GM18867 (cell line): Measurements from ENCODE around the gene TMEM250.

Experiments used
- ATAC-seq: cut with Tn5 transposase; IDR thresholded peaks from one replicate; pipeline ENCODE4 v1.9.1; 2021; ENCODE audit warnings: mild to moderate bottlenecking, moderate library complexity; ENCODE audit not compliant: unreplicated experiment

TMEM250 gene

DNA sequence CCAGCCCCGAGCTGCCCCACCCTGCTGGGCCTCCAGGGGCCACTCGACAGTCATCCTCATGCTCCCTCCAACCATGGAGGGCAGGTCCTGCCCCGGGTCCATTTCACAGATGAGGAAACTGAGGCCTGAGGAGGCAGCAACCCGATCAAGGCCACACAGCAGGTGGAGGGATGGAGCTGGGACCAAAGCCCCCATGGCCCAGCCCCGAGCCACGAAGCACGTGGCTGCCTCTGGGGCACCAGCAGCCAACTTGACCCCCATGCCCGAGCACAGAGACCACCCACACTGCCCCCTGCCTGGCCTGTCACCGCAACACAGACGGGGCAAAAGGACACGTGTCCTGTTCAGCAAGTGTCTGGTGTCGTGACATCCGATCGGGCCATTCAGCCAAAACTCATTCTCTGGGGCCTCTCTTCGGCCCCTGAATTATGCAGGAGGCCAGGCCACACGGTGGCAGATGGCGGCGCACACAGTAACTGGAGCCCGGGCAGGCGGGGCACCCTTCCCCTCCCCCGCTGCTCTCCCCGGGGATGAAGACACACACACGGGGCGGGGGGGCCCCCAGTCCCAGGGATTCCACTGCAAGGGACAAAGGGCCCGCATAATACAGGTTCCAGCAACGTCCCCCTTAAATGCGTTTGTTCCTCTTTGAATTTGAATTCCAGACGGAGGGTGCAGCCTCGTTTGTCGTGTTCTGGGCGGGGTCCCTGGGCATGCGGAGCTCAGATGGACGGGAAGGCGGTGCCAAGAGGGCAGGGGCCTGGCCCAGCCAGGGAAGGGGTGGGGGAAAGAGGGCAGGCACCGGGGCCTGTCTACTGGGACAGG is 29.4 kb upstream of the TMEM250 start:
- ATAC-seq: no peak

DNA sequence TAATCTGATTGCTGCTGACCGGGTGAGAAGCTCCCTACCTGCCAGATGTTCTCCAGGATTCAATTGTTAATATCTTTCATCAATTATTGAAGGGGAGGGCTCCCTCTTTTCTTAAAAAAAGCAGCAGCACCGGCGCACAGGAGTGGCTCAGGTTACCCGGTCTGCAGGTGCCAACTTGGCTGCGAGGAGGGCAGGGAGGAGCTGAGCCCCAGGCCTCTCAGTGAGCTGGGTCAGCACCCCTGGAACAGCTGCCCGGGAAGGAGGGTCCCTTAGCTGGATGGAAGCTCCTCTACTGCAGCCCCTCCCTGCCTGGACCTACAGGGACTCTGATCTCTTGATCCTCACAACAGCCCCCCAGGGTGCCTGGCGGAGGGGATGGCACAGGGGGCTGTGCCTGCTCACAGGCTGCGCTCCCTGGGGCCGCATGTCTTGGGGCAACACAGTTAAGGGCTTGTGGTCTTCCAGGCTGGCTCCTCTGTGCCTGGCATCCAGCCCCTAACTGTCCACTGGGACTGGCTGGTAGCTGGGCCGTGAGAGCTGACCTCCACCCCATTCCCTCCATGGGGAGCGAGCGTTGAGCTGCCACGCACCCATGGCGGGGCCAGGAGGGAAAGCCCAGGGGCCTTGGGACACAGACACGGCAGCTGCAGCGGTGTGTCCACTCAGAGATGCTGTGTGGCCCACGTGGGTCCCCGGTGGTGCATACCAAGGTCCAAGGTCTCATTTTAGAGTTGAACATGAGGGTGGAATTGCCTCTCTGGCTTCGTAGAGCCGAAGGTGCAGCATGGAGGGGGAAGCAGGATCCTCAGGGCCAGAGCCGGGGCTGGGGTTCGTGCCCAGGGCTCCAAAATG is 28.6 kb upstream of the TMEM250 start:
- ATAC-seq: no peak

DNA sequence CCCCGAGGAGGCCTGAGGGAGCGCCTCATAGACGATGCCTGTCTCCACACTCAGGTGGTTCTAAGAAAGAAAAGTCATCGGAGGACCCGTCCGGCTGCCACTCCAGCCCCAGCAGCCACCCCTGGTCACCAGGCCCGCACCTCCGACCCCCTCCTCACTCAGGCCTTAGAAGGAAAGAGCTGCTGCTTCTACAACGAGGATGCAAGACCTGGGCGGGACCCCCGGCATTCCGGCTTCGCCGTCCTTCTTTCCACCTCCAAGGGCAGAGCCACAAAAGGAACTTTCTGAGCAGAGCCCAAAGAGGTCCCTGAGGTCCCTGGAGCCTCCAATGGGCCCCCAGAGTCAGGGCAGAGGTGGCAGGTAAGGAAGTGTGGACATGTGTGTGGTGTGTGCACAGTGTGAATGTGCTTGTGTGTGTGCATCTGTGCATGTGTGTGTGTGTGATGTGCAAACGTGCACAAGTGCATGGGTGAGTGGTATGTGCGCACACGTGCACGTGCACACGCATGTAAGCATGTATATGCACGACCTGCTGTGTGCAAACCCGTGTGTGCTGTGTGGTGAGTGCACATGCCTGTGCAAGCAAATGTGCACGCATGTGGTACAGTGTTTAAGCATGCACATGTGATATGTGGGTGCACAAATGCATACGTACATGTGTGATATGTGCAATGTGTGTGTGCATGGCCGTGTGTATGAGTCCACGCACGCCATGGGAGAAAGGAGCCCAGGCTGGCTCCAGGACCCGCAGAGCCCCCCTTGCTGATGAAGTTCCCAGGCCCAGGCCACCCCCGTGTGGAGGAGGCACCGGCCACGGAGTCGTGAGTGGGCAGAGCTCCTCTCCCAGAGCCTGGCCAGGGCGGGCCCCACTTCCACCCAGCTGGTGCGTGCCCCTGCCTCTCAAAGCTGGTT is 27.7 kb upstream of the TMEM250 start:
- no peak for ATAC-seq

DNA sequence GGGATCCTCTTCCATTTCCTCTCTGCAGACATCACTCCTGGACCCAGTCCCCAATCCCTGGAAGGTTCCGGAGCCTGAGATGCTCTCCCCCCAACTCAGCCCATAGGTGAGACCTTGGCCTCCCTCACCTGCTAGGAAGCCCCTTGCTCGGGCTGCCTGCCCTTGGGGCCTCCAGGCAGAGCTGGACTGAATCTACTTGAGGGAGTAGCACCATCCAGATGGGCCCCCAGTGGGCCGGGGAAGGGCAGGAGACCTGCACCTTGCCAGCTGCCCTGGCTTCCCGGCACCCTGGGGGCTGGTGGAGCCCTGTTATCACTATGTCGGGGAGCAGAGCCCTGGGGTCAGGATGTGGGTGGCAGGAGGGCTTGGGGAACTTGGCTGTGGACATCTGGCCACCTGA is 26.9 kb upstream of the TMEM250 start:
- no peak for ATAC-seq

DNA sequence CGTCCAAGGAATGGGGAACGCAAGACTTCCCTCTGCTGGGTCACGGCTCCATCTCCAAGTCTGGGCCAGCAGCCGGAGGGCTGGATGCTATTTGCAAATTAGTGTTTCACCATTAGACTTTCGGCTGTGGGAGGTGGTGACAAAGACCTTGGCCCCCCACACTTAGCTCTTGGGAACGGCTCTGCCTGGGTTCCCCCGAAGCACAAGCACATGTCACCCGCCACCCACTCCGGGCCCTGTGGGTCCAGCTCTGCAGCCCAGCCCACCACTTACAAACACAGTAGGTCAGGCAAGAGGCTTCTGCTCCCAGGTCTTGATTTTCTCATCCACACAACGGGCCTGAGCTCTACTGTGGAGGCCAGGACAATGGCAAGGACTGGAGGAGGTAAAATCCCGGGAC is 25.8 kb upstream of the TMEM250 start:
- ATAC-seq: no peak

DNA sequence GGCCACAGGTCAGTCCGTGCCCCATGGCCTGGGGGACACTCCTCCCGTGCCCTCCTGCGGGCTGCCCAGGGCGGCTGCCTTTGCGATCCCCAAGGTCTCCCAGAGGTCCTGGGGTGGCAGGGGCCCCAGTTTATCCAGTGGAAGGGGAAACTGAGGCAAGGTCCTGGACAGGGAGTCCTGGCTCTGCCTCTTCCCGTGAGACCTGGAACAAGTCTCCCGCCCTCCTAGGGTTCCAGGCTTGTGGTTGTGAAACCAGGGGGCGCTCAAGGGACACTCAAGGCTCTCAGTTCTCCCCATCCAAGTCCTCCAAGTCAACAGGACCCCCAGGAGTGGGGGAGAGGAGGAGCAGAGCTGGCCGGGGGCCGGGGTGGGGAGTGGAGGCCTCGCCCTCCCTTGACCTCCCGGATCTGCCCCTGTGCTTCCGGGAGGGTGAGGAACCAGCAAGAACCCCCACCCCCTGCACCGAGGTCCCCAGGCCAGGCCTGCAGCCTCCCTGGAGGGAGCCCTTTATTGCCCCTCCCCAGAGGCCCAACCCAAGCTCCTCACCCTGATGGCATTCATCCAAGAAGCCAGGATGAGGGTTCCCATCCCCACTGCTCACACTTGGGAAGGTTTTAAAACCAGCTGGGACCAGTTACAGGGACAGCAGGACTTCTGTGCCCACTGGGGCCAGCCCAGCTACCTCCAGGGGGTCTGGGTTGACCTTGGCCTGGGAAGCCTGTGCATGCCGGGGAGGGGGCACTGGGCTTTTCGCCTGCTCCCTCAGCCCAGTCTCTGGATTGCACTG is 24.7 kb upstream of the TMEM250 start:
- ATAC-seq: no peak

DNA sequence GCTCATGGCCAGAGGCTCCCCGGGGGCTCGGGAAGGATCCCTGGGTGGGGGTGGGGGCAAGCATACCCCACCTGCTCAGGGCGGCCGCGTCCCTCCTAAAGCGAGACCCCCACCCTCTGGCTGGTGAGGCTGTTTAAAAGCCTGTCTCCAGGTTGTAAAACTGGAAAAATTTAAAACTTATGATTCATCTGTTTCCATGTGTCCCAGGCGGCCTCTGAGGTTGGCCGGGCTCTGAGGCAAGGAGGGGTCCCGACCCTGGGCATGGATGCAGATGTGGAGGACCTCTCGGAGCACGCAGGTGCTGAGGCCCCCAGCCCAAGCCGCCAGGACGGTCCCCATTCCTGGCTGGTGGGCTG is 24.2 kb upstream of the TMEM250 start:
- no peak for ATAC-seq

DNA sequence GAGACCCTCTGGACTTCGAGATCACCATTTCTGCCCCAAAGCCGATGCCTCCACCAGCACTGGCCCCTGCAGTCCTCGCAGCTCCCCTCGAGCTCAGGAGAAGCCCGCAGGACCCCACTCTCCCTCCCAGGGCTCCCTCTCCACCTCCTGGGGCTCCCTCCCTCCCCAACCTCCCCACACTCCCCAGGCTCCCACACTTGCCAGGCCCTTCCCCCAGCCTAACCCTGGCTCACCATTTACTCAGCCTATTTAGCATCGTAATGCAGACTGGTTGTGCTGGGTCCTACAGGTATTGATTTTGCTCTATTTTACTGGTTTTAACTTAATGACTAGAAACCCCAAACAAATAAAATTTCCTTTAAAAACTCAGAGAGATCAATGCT is 23.7 kb upstream of the TMEM250 start:
- no peak for ATAC-seq

DNA sequence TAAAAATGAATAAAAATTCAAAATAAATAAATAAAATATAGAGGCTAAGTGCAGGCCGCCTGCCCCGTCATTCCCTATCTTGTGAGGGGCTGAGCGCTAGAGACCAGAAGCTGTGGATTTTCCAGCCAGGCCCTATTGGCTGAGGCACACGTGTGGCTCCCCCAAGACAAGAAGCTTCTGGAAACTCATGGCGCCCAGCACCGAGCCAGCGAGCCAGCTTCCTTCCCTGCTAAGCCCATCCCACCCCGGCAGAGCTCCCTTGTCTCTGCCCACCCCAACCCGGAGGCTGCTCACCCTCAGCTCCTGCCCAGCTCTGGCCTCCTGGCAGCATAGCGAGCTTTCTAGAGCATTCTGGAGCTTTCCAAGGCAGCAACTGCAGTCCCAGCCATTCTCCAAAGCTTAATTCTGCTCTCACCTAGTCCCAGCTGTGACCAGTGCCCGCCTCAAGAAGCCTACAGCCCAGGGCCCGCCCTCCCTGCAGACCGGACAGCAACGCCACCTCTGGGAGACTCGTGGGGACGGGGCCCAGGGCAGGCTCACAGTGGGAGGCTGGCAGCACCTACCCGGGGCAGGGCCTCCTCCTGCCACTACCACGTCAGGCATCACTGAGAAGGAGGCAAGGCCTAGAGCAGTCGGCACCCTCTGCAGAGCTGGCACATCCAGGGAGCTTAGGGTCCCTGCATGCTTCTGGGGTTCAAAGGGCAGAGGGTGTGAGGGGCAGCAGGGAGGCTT is 23.2 kb upstream of the TMEM250 start:
- no peak for ATAC-seq

DNA sequence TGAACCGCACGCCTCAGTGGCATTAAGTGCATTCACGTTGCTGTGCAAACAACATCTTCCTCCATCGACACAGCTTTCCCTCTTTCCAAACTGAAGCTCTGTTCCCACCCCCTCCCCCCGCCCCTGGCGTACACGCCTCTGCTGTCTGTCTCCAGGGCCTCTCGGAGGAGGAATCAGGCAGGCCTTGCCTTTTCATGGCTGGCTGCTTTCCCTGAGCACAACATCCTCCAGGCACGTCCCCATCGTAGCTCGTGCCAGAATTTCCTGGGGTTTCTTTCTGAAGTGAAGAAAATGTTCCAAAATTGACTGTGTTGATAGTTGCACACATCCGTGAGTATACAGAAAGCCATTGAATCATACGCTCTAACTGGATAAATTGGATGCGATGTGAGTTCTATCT is 22.3 kb upstream of the TMEM250 start:
- ATAC-seq: no peak

DNA sequence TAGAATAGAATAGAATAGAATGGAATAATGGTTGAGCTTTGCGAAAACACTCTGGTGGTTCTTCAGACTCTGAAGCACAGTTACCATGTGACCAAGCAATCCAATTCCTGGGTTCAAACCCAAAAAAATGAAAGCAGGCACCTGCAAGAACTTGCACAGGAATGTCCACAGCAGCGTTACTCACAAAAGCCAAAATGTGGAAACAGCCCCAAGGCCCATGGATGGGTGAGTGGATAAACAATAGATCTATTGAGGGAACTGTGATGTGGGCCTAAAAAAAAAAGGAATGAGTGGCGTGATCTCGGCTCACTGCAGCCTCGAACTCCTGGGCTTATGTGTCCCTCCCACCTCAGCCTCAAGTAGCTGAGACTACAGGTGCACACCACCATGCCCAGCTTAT is 21.4 kb upstream of the TMEM250 start:
- ATAC-seq: no peak

DNA sequence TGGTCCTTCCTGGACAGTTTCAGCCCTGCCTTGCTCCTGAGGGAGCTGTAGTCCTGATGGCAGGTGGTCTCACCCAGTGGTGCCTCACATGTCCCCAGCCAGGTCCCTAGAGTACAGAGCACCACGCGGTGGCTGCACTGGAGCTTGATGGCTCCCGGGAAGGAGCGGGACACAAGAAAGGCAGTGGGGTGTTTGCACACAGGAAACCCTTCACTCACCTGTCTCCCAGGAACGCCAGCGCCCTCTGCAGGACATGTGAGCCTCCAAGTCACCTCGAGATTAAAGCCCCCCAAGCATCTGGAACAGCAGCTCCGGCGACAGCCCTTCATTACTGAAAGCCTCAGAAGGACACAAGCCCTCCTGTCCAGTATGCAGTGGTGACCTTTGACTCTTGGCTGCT is 19.9 kb upstream of the TMEM250 start:
- ATAC-seq: no peak

DNA sequence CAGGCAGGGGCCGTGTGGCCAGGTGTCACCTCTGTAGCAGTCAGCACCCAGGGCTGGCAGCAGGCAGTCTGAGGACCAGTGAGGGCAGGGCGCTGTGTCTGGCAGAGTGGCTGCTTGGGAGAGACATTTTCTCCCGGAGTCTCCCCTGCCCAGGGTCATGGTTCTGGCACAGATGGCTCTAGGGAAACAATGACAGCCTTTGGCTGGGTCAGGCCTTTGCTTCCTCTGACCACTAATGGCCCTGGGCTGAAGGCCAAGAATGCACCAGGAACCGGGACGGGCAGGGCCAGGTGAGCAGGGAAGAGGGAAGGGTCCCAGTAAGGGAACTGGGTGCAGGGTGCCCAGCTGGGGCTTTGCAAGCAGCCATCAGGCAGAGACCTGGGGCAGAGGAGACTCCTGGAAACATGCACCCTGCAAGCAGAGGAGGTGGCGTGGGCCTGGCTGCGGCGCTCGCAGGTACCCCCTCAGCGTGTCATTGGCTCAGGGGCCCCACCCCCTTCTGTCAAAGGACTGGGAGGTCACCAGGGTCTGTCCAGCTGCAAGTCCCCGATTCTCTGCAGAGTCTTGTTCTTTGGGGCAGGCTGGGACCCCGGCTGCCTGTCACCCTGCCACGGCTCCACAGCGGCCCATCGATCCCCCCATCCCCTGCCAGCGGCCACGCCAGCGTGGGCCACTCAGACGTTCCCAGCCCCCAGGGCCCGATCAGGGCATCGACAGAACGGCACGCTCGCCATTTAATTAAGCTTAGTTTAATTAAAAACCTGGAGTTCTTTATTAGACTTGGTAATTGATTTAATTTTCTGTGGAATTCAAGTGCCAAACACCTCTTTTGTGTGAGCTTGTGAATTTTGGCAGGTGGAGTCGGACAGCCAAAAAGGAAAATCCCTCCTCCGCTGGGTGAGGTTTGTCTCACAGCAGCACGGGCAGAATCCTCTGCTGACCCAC is 18.9 kb upstream of the TMEM250 start:
- ATAC-seq: no peak

DNA sequence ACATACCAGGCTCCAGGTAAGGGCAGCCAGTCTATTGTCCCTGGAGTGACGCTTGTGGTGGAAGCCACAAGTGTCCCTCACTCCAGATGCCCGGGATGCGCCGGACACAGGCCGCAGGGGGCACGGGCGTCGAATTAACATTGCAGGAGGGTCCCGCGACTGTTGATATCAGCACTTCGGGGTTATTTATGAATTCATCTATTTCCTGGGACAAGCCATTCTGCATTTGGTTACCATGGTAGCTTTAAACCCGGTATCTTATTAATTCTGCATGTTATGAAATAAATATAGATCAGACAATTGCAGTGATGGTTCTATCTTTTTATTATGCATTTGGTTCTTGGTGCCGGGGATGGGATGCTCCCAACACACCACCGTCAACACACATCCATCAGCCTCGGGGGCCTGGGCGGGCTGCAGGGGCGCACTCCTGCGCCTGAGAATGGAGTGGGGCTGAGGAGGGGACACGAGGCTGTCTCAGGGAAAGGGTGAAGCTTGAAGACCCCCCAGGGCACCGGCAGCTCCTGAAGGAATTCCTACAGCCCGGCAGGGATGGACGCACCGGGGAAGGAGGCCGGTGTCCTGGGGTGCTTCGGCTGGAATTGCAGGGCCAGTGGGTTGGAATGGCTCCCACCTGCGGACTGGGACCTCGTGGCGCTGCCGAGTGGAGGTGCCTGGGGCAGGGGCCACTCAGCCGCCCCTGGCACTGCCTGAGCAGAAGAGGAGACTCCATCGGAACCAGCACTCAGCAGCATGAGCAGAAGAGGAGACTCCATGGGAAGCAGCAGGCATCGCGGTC is 17.7 kb upstream of the TMEM250 start:
- ATAC-seq: no peak

DNA sequence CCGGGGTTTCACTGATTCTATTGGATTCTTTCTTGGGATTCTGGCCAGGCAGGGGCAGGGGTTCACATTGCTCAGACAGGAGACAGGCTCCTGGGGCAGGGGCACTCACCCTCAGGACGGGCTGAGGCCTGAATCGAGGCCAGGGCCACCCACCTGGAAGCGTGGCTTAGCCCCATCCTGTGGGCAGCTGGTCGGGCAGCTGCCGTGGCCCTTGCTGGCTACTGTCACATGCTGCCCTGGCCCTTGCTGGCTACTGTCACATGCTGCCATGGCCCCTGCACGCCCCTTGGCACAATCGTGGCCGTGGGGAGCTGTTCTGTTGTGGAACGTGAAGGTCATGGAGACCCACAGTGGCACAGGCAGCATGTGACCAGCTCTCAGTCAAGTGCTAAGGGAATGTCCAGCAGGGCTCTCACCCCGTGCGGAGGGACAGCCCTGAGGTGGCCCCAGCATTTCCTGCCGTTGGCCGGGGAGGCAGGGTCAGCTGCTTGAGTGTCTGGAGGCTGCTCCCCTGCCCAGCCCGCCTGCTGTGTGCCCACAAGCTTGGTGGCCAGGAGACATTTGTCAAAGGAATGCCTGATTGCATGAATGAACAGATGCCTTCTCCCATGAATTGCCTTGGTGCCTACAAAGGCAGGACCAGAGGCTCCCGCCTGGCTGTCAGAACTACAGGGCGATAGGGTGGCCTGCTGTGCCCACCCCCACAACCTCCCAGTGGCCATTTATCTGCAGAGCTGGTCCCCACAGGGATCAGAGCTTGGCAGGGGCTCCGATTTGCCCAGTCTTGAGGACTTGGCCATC is 16.9 kb upstream of the TMEM250 start:
- ATAC-seq: no peak

DNA sequence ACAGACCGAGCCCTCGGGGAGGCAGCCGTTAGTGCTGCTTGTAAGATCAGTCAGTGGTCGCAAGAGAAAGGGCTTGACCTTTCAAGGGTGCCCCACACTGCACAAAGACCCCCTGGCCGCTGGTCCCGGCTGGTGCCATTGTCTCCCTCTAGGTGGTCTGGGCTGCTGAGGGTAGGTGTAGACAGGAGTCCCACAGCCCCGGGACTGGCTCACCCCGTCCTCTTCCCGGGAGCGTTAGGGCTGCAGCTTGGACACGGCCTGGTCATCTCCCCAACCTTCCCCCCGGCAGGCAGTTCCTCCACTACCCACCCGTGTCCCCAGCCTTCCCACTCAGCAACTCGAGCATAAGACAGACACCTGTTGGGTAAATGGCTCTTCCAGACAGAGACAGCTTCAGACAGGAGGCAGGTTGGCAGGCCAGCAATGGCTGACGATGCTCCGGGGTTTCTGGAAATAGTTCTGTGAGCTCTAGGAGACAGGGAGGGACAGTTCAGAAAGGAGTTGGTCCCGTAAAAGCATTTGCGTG is 15.3 kb upstream of the TMEM250 start:
- ATAC-seq: no peak
